Panc1 (cell line): ENCODE results near the gene MMP3. TPM values are rescaled to one million over a fixed set of nuclear protein-coding genes. Genes with fewer than 3 reads are reported as not detected.

ENCODE experiments used
- ATAC-seq: fragments of 200-7000 bp; cut with Tn5 transposase; 2 replicates; pipeline ENCODE4 v1.9.1; 2020; ENCODE audit warnings: mild to moderate bottlenecking, moderate library complexity
- BruUV-seq: library from RNA; stranded (reverse); fragments of 400-500 nt; replicated peaks from 2 replicates; lab custom pipeline; 2021; lab: Mats Ljungman, UMichigan
- CTCF ChIA-PET: fragments of 300-600 bp; sonication (Branson Sonifier 250); formaldehyde crosslinking; loops from one replicate; lab custom pipeline; 2022; ENCODE audit warnings: antibody characterized with exemption; lab: Charles Lee
- POLR2A ChIA-PET: fragments of 300-600 bp; sonication (Branson Sonifier 250); formaldehyde crosslinking; loops from one replicate; lab custom pipeline; 2022; ENCODE audit warnings: antibody characterized with exemption; lab: Charles Lee
- DNase-seq: peaks from one replicate; pipeline ENCODE4 v3.0.0-alpha.2; 2010; ENCODE audit warnings: low read depth, low spot score
- H3K27ac ChIP-seq: 2 replicates; pipeline ENCODE4 v1.5.1; 2011; ENCODE audit warnings: mild to moderate bottlenecking, low read length, inconsistent platforms
- H3K27me3 ChIP-seq: fragments of 200-500 bp; sonication (Bioruptor generic); 2 replicates; pipeline ENCODE4 v1.6.0; 2014; ENCODE audit warnings: low read length, inconsistent platforms; ENCODE audit not compliant: control insufficient read depth, insufficient read depth
- H3K36me3 ChIP-seq: fragments of 200-500 bp; sonication (Bioruptor generic); 2 replicates; pipeline ENCODE4 v1.5.1; 2014; ENCODE audit warnings: inconsistent platforms, mild to moderate bottlenecking, low read length, moderate library complexity; ENCODE audit not compliant: control insufficient read depth, insufficient read depth
- H3K4me1 ChIP-seq: 2 replicates; pipeline ENCODE4 v1.5.1; 2011; ENCODE audit warnings: inconsistent platforms, mild to moderate bottlenecking, low read length, moderate library complexity; ENCODE audit not compliant: control insufficient read depth, insufficient read depth
- H3K4me3 ChIP-seq, 2 experiments: 2 replicates each; pipeline ENCODE4 v1.5.1; 2011 to 2012; ENCODE audit warnings: low read depth in 2 of 2, low read length in 2 of 2, mild to moderate bottlenecking in 2 of 2, inconsistent platforms in 1 of 2, moderate library complexity in 1 of 2
- H3K9me3 ChIP-seq: fragments of 200-500 bp; sonication (Bioruptor generic); 2 replicates; pipeline ENCODE4 v1.5.1; 2014; ENCODE audit warnings: low read depth, mild to moderate bottlenecking, inconsistent platforms, low read length, moderate library complexity; ENCODE audit not compliant: control insufficient read depth, insufficient read depth
- CTCF ChIP-seq: fragments of 450-650 bp; IDR thresholded peaks from 2 replicates; pipeline ENCODE4 v1.5.1; 2017; ENCODE audit warnings: mild to moderate bottlenecking
- POLR2AphosphoS5 ChIP-seq: IDR thresholded peaks from 2 replicates; pipeline ENCODE4 v1.6.1; 2012; ENCODE audit warnings: mild to moderate bottlenecking, low read depth, low read length, moderate library complexity
- REST ChIP-seq, 2 experiments: IDR thresholded peaks; 2 replicates each; pipeline ENCODE4 v1.6.1; 2011 to 2012; ENCODE audit warnings: low read depth in 2 of 2, control low read depth in 1 of 2, low read length in 1 of 2, mild to moderate bottlenecking in 1 of 2, moderate library complexity in 1 of 2; ENCODE audit not compliant: insufficient read depth in 1 of 2
- SIN3A ChIP-seq: IDR thresholded peaks from 2 replicates; pipeline ENCODE4 v1.6.1; 2012; ENCODE audit warnings: low read depth, mild to moderate bottlenecking, low read length, moderate library complexity, borderline replicate concordance; ENCODE audit not compliant: insufficient read depth
- TCF7L2 ChIP-seq: IDR thresholded peaks from 2 replicates; pipeline ENCODE4 v1.6.1; 2011; ENCODE audit warnings: mild to moderate bottlenecking, low read depth, low read length, inconsistent platforms
- in situ Hi-C: cut with HindIII; loops from 2 replicates; pipeline ENCODE4 v1.10.0; 2016; ENCODE audit warnings: low sequenced_read_pairs, low pct_unique_long_range_greater_than_20kb
- intact Hi-C: fragments of 100-400 bp; cut with micrococcal nuclease; formaldehyde crosslinking; loops from one replicate; pipeline ENCODE4 v1.10.0; 2022; ENCODE audit not compliant: unreplicated experiment
- total RNA-seq: library from RNA; stranded (reverse); gene quantifications from one replicate; pipeline ENCODE4 v1.2.1, GENCODE V29; 2021; ENCODE audit not compliant: unreplicated experiment

Gene MMP3
- total RNA-seq, 1 experiment from 2014 or later = not detected

- in situ Hi-C loops (no loop called here), intact Hi-C loops (no loop called here)
- Histone ChIP-seq H3K27me3 (no peaks in the 10 kb centered on the region; the same call in 1 of the 2 replicates), H3K9me3 (no peaks in the 10 kb centered on the region), H3K4me1 (peaks cover 3% of the 10 kb centered on the region; the same call in 1 of the 2 replicates), H3K4me3 (no peak overlapping the region), H3K27ac (no peak overlapping the region), H3K36me3 (no peaks in the 10 kb centered on the region)
- no peak for TF ChIP-seq CTCF
- TF ChIP-seq SIN3A = no peak
- TF ChIP-seq POLR2AphosphoS5 = no peak
- TF ChIP-seq TCF7L2 = no peak
- no peak for TF ChIP-seq REST (IDR thresholded peaks at IDR 0.05; ENCODE audit: insufficient read depth in 1 of 2, low read depth in 2 of 2, low read length in 1 of 2)
- DNase-seq (no peak), ATAC-seq (no peak)
- ChIA-PET POLR2A (no interaction called here), CTCF (no interaction called here)
- no TSS peak for BruUV-seq
Measured at GRCh38 chr11:102788334-102788995, 54.9 kb downstream of the MMP3 start.

Other genes starting within 250 kb of the MMP3 start
- not detected for gene MMP20, start 218.3 kb downstream of the MMP3 start, total RNA-seq
- not detected for gene MMP27, start 137.8 kb downstream of the MMP3 start, total RNA-seq
- gene MMP8, start 118.7 kb downstream of the MMP3 start, total RNA-seq = not detected
- gene MMP10, start 63.0 kb downstream of the MMP3 start, total RNA-seq = not detected
- gene MMP1, start 45.4 kb downstream of the MMP3 start, total RNA-seq = 0.15 TPM
- gene MMP12, start 31.4 kb upstream of the MMP3 start, total RNA-seq = not detected
- 0.15 TPM for gene MMP13, start 112.1 kb upstream of the MMP3 start, total RNA-seq
- 68.3 TPM for gene DCUN1D5, start 248.6 kb upstream of the MMP3 start, total RNA-seq